HT-29 (cell line): Measurements from ENCODE around the gene DLG5. TPM values are rescaled to one million over a fixed set of nuclear protein-coding genes. Genes with fewer than 3 reads are reported as not detected.

Source experiments
- DNase-seq: peaks from one replicate; pipeline ENCODE4 v3.0.0-alpha.2; 2015; ENCODE audit warnings: low spot score
- total RNA-seq: library from RNA; depleted of rRNA; stranded (reverse); fragments of >200 nt; shearing (Covaris generic); gene quantifications from 2 replicates; pipeline ENCODE4 v1.2.3, GENCODE V29; 2014

Gene DLG5
- total RNA-seq, 1 experiment from 2014 or later, result 24.9 TPM

- DNase-seq, result peak; percentile 44
Observed at GRCh38 chr10:77949167-77949566, 22.6 kb upstream of the DLG5 start.

GRCh38 chr10:77946084-77946483 is 19.5 kb upstream of the DLG5 start:
- no peak for DNase-seq

GRCh38 chr10:77944519-77944918 is 18.0 kb upstream of the DLG5 start:
- no peak for DNase-seq

GRCh38 chr10:77943121-77943901 is 16.8 kb upstream of the DLG5 start:
- DNase-seq, result peak; percentile 70

- DNase-seq, result no peak
Observed at GRCh38 chr10:77941790-77942189, 15.2 kb upstream of the DLG5 start.

- DNase-seq, result no peak
Observed at GRCh38 chr10:77940627-77941026, 14.1 kb upstream of the DLG5 start.

- DNase-seq, result no peak
Observed at GRCh38 chr10:77940225-77940624, 13.7 kb upstream of the DLG5 start.

GRCh38 chr10:77939561-77940001 is 13.0 kb upstream of the DLG5 start:
- no peak for DNase-seq

GRCh38 chr10:77936697-77937567 is 10.4 kb upstream of the DLG5 start:
- DNase-seq, result no peak

- no peak for DNase-seq
Observed at GRCh38 chr10:77932016-77932715, 5.6 kb upstream of the DLG5 start.

- DNase-seq, result no peak
Observed at GRCh38 chr10:77927402-77928246, 1.1 kb upstream of the DLG5 start.

GRCh38 chr10:77925795-77926565 is 575 bp downstream of the DLG5 start:
- DNase-seq, result peak; percentile 52

GRCh38 chr10:77925410-77925794 is 1.2 kb downstream of the DLG5 start:
- DNase-seq, result peak; percentile 48

- no peak for DNase-seq
Observed at GRCh38 chr10:77922566-77923179, 3.9 kb downstream of the DLG5 start.

GRCh38 chr10:77922055-77922454 is 4.5 kb downstream of the DLG5 start:
- no peak for DNase-seq

GRCh38 chr10:77921395-77921794 is 5.2 kb downstream of the DLG5 start:
- no peak for DNase-seq

- DNase-seq, result no peak
Observed at GRCh38 chr10:77920495-77920894, 6.1 kb downstream of the DLG5 start.

- DNase-seq, result no peak
Observed at GRCh38 chr10:77919713-77920108, 6.8 kb downstream of the DLG5 start.

- DNase-seq, result no peak
Observed at GRCh38 chr10:77915319-77916105, 11.0 kb downstream of the DLG5 start.
